Ectodermal cell (in vitro differentiated cells): ENCODE measurements around the gene MRTFB.
"Not testable (repeated sequence)": the region's sequence is repeated elsewhere in the genome, so short reads cannot be mapped to it uniquely, and the experiment has no call there.

Source experiments
- H3K27ac ChIP-seq: 2 replicates; pipeline ENCODE4 v1.7.0; 2013; ENCODE audit warnings: mild to moderate bottlenecking, low read depth, low read length; ENCODE audit not compliant: insufficient read depth, poor library complexity, severe bottlenecking
- H3K27me3 ChIP-seq: 2 replicates; pipeline ENCODE4 v1.7.0; 2013; ENCODE audit warnings: mild to moderate bottlenecking, low read length; ENCODE audit not compliant: insufficient read depth, control insufficient read depth, poor library complexity, severe bottlenecking
- H3K36me3 ChIP-seq: one replicate; pipeline ENCODE4 v1.7.0; 2013; ENCODE audit warnings: low read length; ENCODE audit not compliant: control insufficient read depth, insufficient read depth
- H3K4me1 ChIP-seq: one replicate; pipeline ENCODE4 v1.7.0; 2013; ENCODE audit warnings: low read length; ENCODE audit not compliant: control insufficient read depth, insufficient read depth
- H3K4me3 ChIP-seq: 2 replicates; pipeline ENCODE4 v1.7.0; 2013; ENCODE audit warnings: low read depth, low read length, control low read depth; ENCODE audit not compliant: insufficient read depth
- H3K9me3 ChIP-seq: 2 replicates; pipeline ENCODE4 v1.7.0; 2013; ENCODE audit warnings: mild to moderate bottlenecking, low read length, moderate library complexity; ENCODE audit not compliant: control insufficient read depth
- WGBS, 2 experiments: methylation state at CpG; one replicate each; pipeline ENCODE4 v1.1.7; 2013; ENCODE audit warnings: missing lambda C conversion rate in 2 of 2; 5-methylcytosine and 5-hydroxymethylcytosine counted together

MRTFB gene

DNA sequence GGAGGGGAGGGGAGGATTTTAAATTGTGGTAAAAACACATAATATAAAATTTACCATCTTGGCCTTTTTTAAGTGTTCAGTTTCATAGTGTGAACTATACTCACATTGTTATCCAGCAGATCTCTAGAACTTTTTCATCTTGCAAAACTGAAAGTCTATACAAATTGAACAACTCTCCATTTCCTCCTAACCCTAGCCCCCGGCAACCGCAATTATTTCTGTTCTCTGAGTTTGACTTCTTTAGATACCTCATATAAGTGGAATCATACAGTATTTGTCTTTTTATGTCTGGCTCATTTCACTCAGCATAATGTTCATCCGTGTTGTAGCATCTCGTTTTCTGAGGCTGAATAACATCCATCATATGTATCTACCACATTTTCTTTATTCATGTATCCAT is 30.0 kb upstream of the MRTFB start:
- Histone ChIP-seq H3K27ac (no peak overlapping the region), H3K27me3 (no peaks in the 10 kb centered on the region), H3K36me3 (no peaks in the 10 kb centered on the region), H3K4me1 (no peaks in the 10 kb centered on the region), H3K4me3 (no peak overlapping the region), H3K9me3 (no peaks in the 10 kb centered on the region)
- 94 to 98% methylated on average over 4 of the region's 4 CpGs for WGBS, 2 experiments

DNA sequence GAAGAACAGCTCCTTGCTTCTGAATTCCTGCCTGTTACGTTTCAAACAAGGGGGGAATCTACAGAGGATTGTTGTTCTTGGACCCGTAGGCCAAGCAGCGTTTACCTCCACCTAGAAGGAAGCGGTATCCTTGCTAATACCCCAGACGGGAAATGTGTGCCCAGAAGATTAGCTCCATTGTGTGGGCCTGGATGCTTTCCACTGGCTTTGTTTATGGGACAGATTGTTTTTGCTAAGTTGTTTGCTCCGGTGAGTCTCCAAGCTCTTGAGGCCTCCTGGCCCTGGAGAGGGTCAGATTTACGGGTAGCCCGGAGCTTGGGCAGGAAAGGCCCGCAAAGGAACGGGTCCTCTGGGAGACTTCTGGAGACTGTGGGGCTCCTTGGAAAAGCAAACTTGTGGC is 28.4 kb upstream of the MRTFB start:
- no peaks in the 10 kb centered on the region for H3K36me3 ChIP-seq
- no peaks in the 10 kb centered on the region for H3K27me3 ChIP-seq
- no peak overlapping the region for H3K4me3 ChIP-seq
- H3K9me3 ChIP-seq, result no peaks in the 10 kb centered on the region
- no peaks in the 10 kb centered on the region for H3K4me1 ChIP-seq
- H3K27ac ChIP-seq, result no peak overlapping the region
- 81 to 86% methylated on average over 10 of the region's 10 CpGs for WGBS, 2 experiments

DNA sequence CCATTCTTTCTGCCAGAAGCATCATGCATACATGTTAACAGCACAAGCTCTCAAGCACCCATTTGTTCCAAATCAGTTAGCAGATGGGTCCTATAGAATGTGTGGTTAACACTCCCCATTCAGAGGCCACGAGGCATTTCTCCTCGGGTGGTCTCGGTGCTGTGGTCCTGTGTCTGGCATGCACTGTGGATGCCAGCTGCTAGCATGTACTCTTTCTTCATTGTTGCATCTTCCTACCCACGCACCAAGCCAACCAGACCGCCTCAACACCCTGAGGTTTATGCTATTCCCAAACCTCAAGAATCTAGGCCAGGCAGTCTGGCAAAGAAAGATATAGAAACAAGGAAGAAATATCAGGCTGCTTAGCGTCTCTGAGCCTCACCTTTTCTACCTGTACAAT is 27.8 kb upstream of the MRTFB start:
- no peak overlapping the region for H3K27ac ChIP-seq

DNA sequence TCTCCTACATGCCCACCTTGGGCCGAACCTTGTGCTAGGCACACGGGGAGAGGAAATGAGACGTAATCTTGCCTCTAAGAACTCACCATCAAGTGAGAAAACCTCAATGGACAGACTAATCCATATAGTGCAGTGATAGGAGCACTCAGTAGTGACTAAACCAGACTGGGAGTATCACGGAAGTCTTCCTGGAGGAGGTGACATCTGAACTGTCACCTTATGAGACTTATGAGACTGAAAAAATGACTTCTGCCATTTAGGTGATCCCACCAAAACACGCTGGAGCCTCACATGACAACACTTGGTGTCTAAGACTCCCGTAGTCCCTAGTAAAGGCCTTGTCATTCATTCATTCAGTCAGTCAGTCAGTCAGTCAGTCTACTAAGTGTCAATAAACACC is 27.3 kb upstream of the MRTFB start:
- 92 to 93% methylated on average over 6 of the region's 6 CpGs for WGBS, 2 experiments
- no peak overlapping the region for H3K4me3 ChIP-seq

More for the DNA sequence above, 27.8 kb upstream of the MRTFB start:
- Histone ChIP-seq H3K9me3 (no peaks in the 10 kb centered on the region), H3K36me3 (no peaks in the 10 kb centered on the region), H3K27me3 (no peaks in the 10 kb centered on the region), H3K4me1 (no peaks in the 10 kb centered on the region), H3K4me3 (no peak overlapping the region)
- 90 to 93% methylated on average over 6 of the region's 6 CpGs for WGBS, 2 experiments

DNA sequence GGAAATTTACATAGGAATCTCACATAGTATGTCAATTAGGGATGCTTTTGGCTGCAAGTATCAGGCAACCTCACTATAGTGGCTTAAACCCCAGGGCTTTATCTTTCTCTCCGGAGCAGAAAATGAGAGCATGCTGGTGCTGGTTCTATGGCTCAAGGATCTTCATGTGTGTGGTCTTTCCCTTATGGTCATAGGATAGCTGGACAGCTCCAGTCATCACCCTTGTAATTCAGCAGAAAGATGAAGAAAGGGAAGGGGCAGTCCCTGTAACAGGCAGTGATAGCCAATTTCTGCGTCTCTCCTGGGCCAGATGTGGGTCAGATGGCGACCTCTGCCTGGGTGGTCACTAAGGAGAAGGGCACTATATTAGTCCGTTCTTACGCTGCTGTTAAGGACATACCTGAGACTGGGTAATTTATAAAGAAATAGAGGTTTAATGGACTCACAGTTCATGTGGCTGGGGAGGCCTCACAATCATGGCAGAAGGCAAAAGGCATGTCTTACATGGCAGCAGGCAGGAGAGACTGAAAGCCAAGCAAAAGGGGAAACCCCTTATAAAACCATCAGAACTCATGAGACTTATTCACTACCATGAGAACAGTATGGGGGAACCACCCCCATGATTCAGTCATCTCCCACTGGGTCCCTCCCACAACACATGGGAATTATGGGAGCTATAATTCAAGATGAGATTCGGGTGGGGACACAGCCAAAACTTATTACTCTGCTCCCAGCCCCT is 23.8 kb upstream of the MRTFB start:
- not testable (repeated sequence) for H3K36me3 ChIP-seq, H3K27ac ChIP-seq, H3K9me3 ChIP-seq, H3K4me1 ChIP-seq, H3K4me3 ChIP-seq, H3K27me3 ChIP-seq
- 92 to 97% methylated on average over 6 of the region's 6 CpGs for WGBS, 2 experiments

More for the DNA sequence above, 27.3 kb upstream of the MRTFB start:
- Histone ChIP-seq H3K27me3 (no peaks in the 10 kb centered on the region), H3K4me1 (no peaks in the 10 kb centered on the region), H3K36me3 (no peaks in the 10 kb centered on the region), H3K9me3 (no peaks in the 10 kb centered on the region), H3K27ac (no peak overlapping the region)

DNA sequence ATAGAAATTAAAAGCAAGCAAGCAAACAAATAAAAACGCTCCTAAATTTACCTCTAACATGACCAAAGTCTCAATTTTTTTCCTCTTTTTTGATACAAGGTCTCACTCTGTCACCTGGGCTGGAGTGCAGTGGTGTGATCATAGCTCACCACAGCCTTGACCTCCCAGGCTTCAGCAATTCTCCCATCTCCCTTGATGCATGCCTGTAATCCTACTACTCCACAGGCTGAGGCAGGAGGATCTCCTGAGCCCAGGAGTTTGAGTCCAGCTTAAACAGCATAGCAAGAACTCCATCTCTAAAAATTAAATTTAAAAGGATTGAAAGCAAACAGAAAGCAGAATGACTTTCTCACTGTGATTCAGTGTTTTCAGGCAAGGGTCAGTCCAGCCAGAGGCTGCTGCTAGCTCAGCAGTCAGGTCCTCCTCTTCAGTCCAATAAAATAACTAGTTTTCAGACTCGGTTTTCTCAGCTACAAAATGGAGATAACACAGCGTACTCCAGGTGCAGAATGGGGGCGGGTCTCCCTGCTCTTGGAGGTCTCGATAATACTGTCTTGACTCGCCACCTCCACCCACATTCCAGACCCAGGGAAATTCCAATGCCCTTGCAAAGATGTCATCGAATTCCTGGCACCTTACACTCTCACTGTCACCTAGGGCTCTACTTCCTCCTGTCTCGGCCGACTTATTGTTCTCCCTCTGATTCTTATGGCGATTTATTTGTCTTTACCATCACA is 20.7 kb upstream of the MRTFB start:
- Histone ChIP-seq H3K9me3 (no peaks in the 10 kb centered on the region), H3K4me3 (no peak overlapping the region), H3K36me3 (no peaks in the 10 kb centered on the region), H3K27ac (no peak overlapping the region), H3K27me3 (no peaks in the 10 kb centered on the region), H3K4me1 (no peaks in the 10 kb centered on the region)
- 37 to 44% methylated on average over 10 of the region's 10 CpGs for WGBS, 2 experiments

DNA sequence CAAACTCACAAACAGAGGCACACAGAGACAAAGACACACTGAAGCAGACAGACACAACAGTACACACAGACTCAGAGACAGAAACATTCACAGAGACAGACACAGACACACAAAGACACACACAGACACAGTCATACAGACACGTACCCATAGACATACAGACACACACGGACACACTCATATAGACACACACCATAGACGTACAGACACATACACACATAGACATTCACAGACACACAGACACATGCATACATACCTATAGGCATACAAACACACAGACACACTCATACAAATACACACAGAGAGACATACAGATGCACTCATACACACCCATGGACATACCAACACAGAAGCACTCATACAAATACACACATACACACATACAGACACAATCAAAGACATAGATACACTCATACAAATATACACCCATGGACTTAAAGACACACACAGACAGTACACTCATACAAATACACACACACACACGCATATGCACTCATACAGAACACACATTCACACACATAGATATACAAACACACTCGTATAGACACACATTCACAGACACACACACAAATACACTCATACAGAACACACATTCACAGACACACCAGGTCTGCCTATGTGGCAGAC is 19.9 kb upstream of the MRTFB start:
- H3K4me1 ChIP-seq, result no peaks in the 10 kb centered on the region
- no peak overlapping the region for H3K27ac ChIP-seq
- H3K9me3 ChIP-seq, result no peaks in the 10 kb centered on the region
- no peaks in the 10 kb centered on the region for H3K27me3 ChIP-seq
- 87 to 92% methylated on average over 5 of the region's 5 CpGs for WGBS, 2 experiments
- H3K36me3 ChIP-seq, result no peaks in the 10 kb centered on the region
- H3K4me3 ChIP-seq, result no peak overlapping the region

DNA sequence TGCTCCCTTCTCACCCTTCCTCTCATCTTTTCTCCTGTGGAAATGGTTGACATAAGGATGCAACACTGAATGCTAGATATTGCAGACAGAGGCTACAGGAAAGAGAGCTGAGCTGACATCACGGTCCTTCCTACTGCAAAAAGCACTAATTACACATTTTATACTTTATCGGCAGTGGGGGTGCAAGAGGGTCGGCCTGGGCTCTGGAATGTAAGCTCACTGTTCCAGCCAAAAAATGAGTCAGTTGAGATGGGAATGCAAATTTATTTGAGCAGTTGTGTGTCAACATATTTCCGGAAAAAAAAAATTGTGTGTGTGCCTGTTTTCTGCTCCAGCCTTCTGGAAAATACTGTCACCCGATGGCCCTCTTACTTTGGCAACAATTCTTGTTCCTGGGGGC is 14.1 kb upstream of the MRTFB start:
- Histone ChIP-seq H3K27me3 (no peaks in the 10 kb centered on the region), H3K36me3 (no peaks in the 10 kb centered on the region), H3K4me1 (no peaks in the 10 kb centered on the region), H3K9me3 (no peaks in the 10 kb centered on the region), H3K27ac (no peak overlapping the region), H3K4me3 (no peak overlapping the region)
- 94% methylated on average over 5 of the region's 5 CpGs for WGBS, 2 experiments

DNA sequence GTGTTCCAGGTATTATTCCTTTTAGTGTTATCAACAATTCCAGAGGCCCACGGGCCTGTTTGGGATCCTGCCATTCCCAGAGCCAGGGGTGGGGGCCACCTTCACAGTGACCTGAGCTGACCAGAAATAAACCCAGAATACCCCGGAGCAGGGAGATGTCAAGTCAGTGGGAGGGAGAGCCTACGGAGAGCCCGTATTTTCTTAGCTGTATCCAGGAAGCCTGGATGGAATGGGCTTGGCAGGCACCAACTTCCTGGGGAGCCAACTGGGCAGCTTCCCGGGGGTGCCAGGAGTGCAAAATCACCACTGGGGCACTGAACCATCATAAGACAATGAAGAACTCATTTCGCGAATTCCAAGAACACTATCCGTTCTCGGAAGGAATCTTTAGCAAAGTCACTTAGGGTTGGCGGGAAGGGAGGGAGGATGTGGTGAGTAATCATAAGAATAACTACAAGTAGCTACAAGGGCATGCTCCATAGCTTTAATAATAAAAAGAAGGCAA is 13.2 kb upstream of the MRTFB start:
- H3K4me1 ChIP-seq, result no peaks in the 10 kb centered on the region
- H3K36me3 ChIP-seq, result no peaks in the 10 kb centered on the region
- H3K4me3 ChIP-seq, result no peak overlapping the region
- H3K9me3 ChIP-seq, result no peaks in the 10 kb centered on the region
- H3K27me3 ChIP-seq, result no peaks in the 10 kb centered on the region
- no peak overlapping the region for H3K27ac ChIP-seq
- WGBS, 2 experiments, result 91 to 97% methylated on average over 10 of the region's 10 CpGs

DNA sequence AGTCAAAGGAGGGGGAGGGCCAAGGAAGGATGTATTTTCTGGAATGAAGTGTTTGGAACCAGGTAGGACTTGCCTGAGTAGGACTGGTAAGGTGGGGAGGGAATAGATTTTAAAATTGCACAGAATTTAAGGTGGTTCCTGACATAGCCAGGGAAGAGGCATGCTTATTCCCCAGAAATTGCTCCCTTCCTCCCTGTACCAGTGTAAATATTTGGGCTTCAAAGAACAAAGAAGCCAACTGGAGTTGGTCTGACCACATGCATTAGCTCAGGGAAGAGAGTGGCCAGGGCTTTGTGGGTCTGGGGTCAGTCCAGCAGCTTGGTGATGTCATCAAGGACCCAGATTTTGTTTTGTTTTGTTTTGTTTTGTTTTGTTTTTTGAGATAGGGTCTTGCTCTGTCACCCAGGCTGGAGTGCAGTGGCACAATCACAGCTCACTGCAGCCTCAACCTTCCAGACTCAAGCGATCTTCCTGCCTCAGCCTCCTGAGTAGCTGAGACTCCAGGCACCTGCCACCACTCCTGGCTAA is 9.3 kb upstream of the MRTFB start:
- Histone ChIP-seq H3K9me3 (no peaks in the 10 kb centered on the region), H3K27me3 (no peaks in the 10 kb centered on the region), H3K4me3 (no peak overlapping the region), H3K4me1 (no peaks in the 10 kb centered on the region), H3K27ac (no peak overlapping the region), H3K36me3 (no peaks in the 10 kb centered on the region)
- WGBS, 2 experiments, result 93 to 94% methylated on average over 1 of the region's 1 CpG
